ENCODE measurements around the gene PRR5. TPM values are rescaled to one million over a fixed set of nuclear protein-coding genes. Genes with fewer than 3 reads are reported as not detected.

The PRR5 gene
- polyA plus RNA-seq, 1 of the 3 experiments (the other 2 are of a cell fraction) = 1.3 TPM

GRCh38 chr22:44733426-44734106 is 31.6 kb downstream of the PRR5 start:
- POLR2A ChIA-PET = no interaction called here
- H3K4me2 ChIP-seq = no peak overlapping the region
- WGBS (ENCODE audit: low lambda C conversion rate) = 58% methylated on average over 7 of the region's 14 CpGs
- H3K4me3 ChIP-seq (ENCODE audit: low read depth in 2 of 2, low read length in 1 of 2) = no peak overlapping the region
- peak; percentile 6 for DNase-seq
- no peaks in the 10 kb centered on the region for H4K20me1 ChIP-seq (ENCODE audit: insufficient read depth)
- no peaks in the 10 kb centered on the region for H3K9me3 ChIP-seq
- H2AFZ ChIP-seq (ENCODE audit: low read depth) = no peak overlapping the region
- H3K27ac ChIP-seq (ENCODE audit: low read depth in 2 of 2, low read length in 1 of 2) = no peak overlapping the region
- TF ChIP-seq JUND (IDR thresholded peaks at IDR 0.05) = no peak
- no peak for TF ChIP-seq CHD2 (IDR thresholded peaks at IDR 0.05; ENCODE audit: low read length, partially characterized antibody)
- peaks cover 0 to 19% of the 10 kb centered on the region in 2 experiments; a peak in 1 of 4 replicates for H3K4me1 ChIP-seq (ENCODE audit: control insufficient read depth in 1 of 2, insufficient read depth in 2 of 2, low read depth in 1 of 2, low read length in 1 of 2)
- H3K9ac ChIP-seq = no peak overlapping the region
- H3K36me3 ChIP-seq (replicated peaks in 1 of 2; ENCODE audit: control insufficient read depth in 1 of 2, insufficient read depth in 2 of 2, low read length in 1 of 2) = no peaks in the 10 kb centered on the region
- CTCF ChIA-PET = interaction anchor here (2.0 to 24.0 kb wide), 3 partner anchors 10 to 38 kb away, joined by 11 to 642 read pairs (median 68); partner anchors contain the start of genes ARHGAP8 and PRR5
- H3K27me3 ChIP-seq (ENCODE audit: insufficient read depth) = no peaks in the 10 kb centered on the region
- no peaks in the 10 kb centered on the region for H3K9me2 ChIP-seq
- no peaks in the 10 kb centered on the region for H3F3A ChIP-seq (replicated peaks; ENCODE audit: insufficient read depth)
- no peaks in the 10 kb centered on the region for H3K79me2 ChIP-seq (ENCODE audit: insufficient read depth)

GRCh38 chr22:44734278-44734677 is 32.3 kb downstream of the PRR5 start:
- peak; percentile 4 for DNase-seq
- no peak overlapping the region for H2AFZ ChIP-seq (ENCODE audit: low read depth)
- no peaks in the 10 kb centered on the region for H3K36me3 ChIP-seq (replicated peaks in 1 of 2; ENCODE audit: control insufficient read depth in 1 of 2, insufficient read depth in 2 of 2, low read length in 1 of 2)
- H3K4me2 ChIP-seq = no peak overlapping the region
- no peak for TF ChIP-seq FOXJ3 (CRISPR knock-in tag; IDR thresholded peaks at IDR 0.05)
- no peak for TF ChIP-seq IRF3 (IDR thresholded peaks at IDR 0.05; ENCODE audit: low read depth, low read length)
- TF ChIP-seq GABPA (IDR thresholded peaks at IDR 0.05; ENCODE audit: low read depth) = no peak
- TF ChIP-seq USF2 (IDR thresholded peaks at IDR 0.05; ENCODE audit: borderline replicate concordance, low read depth, low read length) = no peak
- TF ChIP-seq RXRA (IDR thresholded peaks at IDR 0.05; ENCODE audit: borderline replicate concordance, low read depth) = no peak
- TF ChIP-seq RAD21 (IDR thresholded peaks at IDR 0.05; ENCODE audit: low read length) = no peak
- TF ChIP-seq EP300 (IDR thresholded peaks at IDR 0.05; ENCODE audit: borderline replicate concordance in 1 of 2, low read depth in 1 of 2, low read length in 1 of 2) = no peak
- no peak for TF ChIP-seq ELF1 (IDR thresholded peaks at IDR 0.05)
- no peak for TF ChIP-seq NFIC (IDR thresholded peaks at IDR 0.05; ENCODE audit: borderline replicate concordance)
- no peaks in the 10 kb centered on the region for H3K27me3 ChIP-seq (ENCODE audit: insufficient read depth)
- no peaks in the 10 kb centered on the region for H3K9me2 ChIP-seq
- H3K27ac ChIP-seq (ENCODE audit: low read depth in 2 of 2, low read length in 1 of 2) = no peak overlapping the region
- H4K20me1 ChIP-seq (ENCODE audit: insufficient read depth) = no peaks in the 10 kb centered on the region
- no peaks in the 10 kb centered on the region for H3F3A ChIP-seq (replicated peaks; ENCODE audit: insufficient read depth)
- 66% methylated on average over 6 of the region's 8 CpGs for WGBS (ENCODE audit: low lambda C conversion rate)
- H3K79me2 ChIP-seq (ENCODE audit: insufficient read depth) = no peaks in the 10 kb centered on the region
- H3K9me3 ChIP-seq = no peaks in the 10 kb centered on the region
- POLR2A ChIA-PET = no interaction called here
- H3K4me3 ChIP-seq (ENCODE audit: low read depth in 2 of 2, low read length in 1 of 2) = no peak overlapping the region
- peaks cover 0 to 13% of the 10 kb centered on the region in 2 experiments; a peak in 1 of 4 replicates for H3K4me1 ChIP-seq (ENCODE audit: control insufficient read depth in 1 of 2, insufficient read depth in 2 of 2, low read depth in 1 of 2, low read length in 1 of 2)
- CTCF ChIA-PET = interaction anchor here (2.0 to 24.0 kb wide), 3 partner anchors 11 to 39 kb away, joined by 11 to 642 read pairs (median 68); partner anchors contain the start of genes ARHGAP8 and PRR5
- H3K9ac ChIP-seq = no peak overlapping the region
